Right lobe of liver (tissue), 4 donors: ENCODE results near the gene NAA35.

Experiments used
- CTCF ChIP-seq, 4 donors: fragments of 200-600 bp in 3 of 4; fragments of 450-650 bp in 1 of 4; IDR thresholded peaks; one replicate each; pipeline versions ENCODE4 v1.5.1 to v1.8.0; 2016 to 2022; ENCODE audit warnings: antibody characterized with exemption in 4 of 4, mild to moderate bottlenecking in 2 of 4
- POLR2A ChIP-seq: fragments of 450-650 bp; IDR thresholded peaks from one replicate; pipeline ENCODE4 v1.6.1; 2017; ENCODE audit warnings: antibody characterized with exemption, mild to moderate bottlenecking
- donor health status: DM: no; HTN: no; CAD: no.
- donor health status: DM: no; HTN: no; CAD: no.
- donor health status: DM: no; HTN: yes; CAD: no.

GRCh38 chr9:86039991-86040860, 99.3 kb downstream of the NAA35 start:
- TF ChIP-seq CTCF (IDR thresholded peaks at IDR 0.05) (no peak), POLR2A (no peak)
